Measurements from ENCODE around the gene THAP4. TPM values are rescaled to one million over a fixed set of nuclear protein-coding genes. Genes with fewer than 3 reads are reported as not detected.
"Not testable (repeated sequence)": the region's sequence is repeated elsewhere in the genome, so short reads cannot be mapped to it uniquely, and the experiment has no call there.

THAP4 gene
- total RNA-seq, 1 experiment from 2014 or later: 94.8 TPM

GRCh38 chr2:241593271-241593670 is 43.7 kb downstream of the THAP4 start:
- intact Hi-C loops (cut with micrococcal nuclease; ENCODE audit: unreplicated experiment): no loop called here
- no peak overlapping the region for H3K4me3 ChIP-seq

GRCh38 chr2:241592126-241592845 is 44.7 kb downstream of the THAP4 start:
- BruUV-seq (replicated peaks): no TSS peak
- POLR2A ChIA-PET (ENCODE audit: unreplicated experiment): interaction anchor here (0.5 to 0.7 kb wide), 2 partner anchors 35 to 41 kb away, joined by 4 read pairs; no protein-coding TSS in a partner anchor
- no peak for DNase-seq
- TF ChIP-seq, protein P1, sequence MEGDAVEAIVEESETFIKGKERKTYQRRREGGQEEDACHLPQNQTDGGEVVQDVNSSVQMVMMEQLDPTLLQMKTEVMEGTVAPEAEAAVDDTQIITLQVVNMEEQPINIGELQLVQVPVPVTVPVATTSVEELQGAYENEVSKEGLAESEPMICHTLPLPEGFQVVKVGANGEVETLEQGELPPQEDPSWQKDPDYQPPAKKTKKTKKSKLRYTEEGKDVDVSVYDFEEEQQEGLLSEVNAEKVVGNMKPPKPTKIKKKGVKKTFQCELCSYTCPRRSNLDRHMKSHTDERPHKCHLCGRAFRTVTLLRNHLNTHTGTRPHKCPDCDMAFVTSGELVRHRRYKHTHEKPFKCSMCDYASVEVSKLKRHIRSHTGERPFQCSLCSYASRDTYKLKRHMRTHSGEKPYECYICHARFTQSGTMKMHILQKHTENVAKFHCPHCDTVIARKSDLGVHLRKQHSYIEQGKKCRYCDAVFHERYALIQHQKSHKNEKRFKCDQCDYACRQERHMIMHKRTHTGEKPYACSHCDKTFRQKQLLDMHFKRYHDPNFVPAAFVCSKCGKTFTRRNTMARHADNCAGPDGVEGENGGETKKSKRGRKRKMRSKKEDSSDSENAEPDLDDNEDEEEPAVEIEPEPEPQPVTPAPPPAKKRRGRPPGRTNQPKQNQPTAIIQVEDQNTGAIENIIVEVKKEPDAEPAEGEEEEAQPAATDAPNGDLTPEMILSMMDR (conservative IDR thresholded peaks at IDR 0.05): no peak
- TF ChIP-seq EZH2 (IDR thresholded peaks at IDR 0.05; ENCODE audit: low read depth): no peak
- no peaks in the 10 kb centered on the region for H3K27me3 ChIP-seq (ENCODE audit: insufficient read depth, low read depth)
- no peaks in the 10 kb centered on the region for H3K9me2 ChIP-seq (ENCODE audit: insufficient read depth)
- H3K9me3 ChIP-seq (ENCODE audit: insufficient read depth, low read depth): peaks cover 10% of the 10 kb centered on the region
- peaks cover 23% of the 10 kb centered on the region; the same call in 1 of the 2 replicates for H3F3A ChIP-seq (ENCODE audit: insufficient read depth, low read depth)
- H3K4me3 ChIP-seq: no peak overlapping the region
- no peaks in the 10 kb centered on the region for H3K4me1 ChIP-seq (replicated peaks; ENCODE audit: insufficient read depth)
- intact Hi-C loops (cut with micrococcal nuclease; ENCODE audit: unreplicated experiment): no loop called here
- H4K20me1 ChIP-seq (ENCODE audit: insufficient read depth): no peaks in the 10 kb centered on the region
- H2AFZ ChIP-seq: no peak overlapping the region
- peaks cover 12% of the 10 kb centered on the region for H3K36me3 ChIP-seq (ENCODE audit: low read depth)
- H3K79me2 ChIP-seq (ENCODE audit: low read depth): no peaks in the 10 kb centered on the region
- CTCF ChIA-PET: interaction anchor here (0.6 kb wide), 1 partner anchor 200 kb away, joined by 5 read pairs; no protein-coding TSS in a partner anchor
- no peak overlapping the region for H3K4me2 ChIP-seq
- H3K27ac ChIP-seq: no peak overlapping the region

More at GRCh38 chr2:241593271-241593670, 43.7 kb downstream of the THAP4 start:
- no peak for TF ChIP-seq EZH2 (IDR thresholded peaks at IDR 0.05; ENCODE audit: low read depth)
- Histone ChIP-seq H2AFZ (no peak overlapping the region), H3K4me2 (no peak overlapping the region), H3K27me3 (ENCODE audit: insufficient read depth, low read depth) (no peaks in the 10 kb centered on the region), H3K36me3 (ENCODE audit: low read depth) (peaks cover 3% of the 10 kb centered on the region), H3F3A (ENCODE audit: insufficient read depth, low read depth) (peaks cover 17% of the 10 kb centered on the region; the same call in 1 of the 2 replicates), H3K27ac (no peak overlapping the region), H3K9me2 (ENCODE audit: insufficient read depth) (no peaks in the 10 kb centered on the region), H4K20me1 (ENCODE audit: insufficient read depth) (no peaks in the 10 kb centered on the region; the same call in 1 of the 2 replicates), H3K9me3 (ENCODE audit: insufficient read depth, low read depth) (0 out of 2 replicates have a peak, but pooled peaks cover 6% of the 10 kb centered on the region), H3K4me1 (replicated peaks; ENCODE audit: insufficient read depth) (no peaks in the 10 kb centered on the region), H3K79me2 (ENCODE audit: low read depth) (no peaks in the 10 kb centered on the region)
- CTCF ChIA-PET: no interaction called here
- DNase-seq: no peak
- POLR2A ChIA-PET (ENCODE audit: unreplicated experiment): no interaction called here
- no TSS peak for BruUV-seq (replicated peaks)

DNA sequence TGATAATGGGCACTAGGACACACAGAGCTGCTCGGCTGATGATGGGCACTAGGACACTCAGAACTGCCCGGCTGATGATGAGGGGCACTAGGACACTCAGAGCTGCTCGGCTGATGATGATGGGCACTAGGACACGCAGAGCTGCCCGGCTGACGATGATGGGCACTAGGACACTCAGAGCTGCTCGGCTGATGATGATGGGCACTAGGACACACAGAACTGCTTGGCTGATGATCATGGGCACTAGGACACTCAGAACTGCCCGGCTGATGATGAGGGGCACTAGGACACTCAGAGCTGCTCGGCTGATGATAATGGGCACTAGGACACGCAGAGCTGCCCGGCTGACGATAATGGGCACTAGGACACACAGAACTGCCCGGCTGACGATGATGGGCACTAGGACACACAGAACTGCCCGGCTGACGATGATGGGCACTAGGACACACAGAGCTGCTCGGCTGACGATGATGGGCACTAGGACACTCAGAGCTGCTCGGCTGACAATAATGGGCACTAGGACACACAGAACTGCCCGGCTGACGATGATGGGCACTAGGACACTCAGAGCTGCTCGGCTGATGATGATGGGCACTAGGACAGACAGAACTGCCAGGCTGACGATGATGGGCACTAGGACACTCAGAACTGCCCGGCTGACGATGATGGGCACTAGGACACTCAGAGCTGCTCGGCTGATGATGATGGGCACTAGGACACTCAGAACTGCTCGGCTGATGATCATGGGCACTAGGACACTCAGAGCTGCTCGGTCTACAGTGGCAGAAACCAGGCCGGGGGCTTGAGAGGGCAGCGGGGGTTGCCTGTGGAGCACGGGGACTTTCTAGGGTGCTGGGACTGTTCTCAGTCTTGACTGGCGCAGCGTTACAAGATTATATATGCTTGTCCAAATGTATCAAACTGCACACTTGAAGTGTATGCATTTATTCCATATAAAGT is 46.2 kb downstream of the THAP4 start:
- H3K9me2 ChIP-seq (ENCODE audit: insufficient read depth); intact Hi-C loops (cut with micrococcal nuclease; ENCODE audit: unreplicated experiment); BruUV-seq (replicated peaks); H3K79me2 ChIP-seq (ENCODE audit: low read depth); POLR2A ChIA-PET (ENCODE audit: unreplicated experiment); H3K4me3 ChIP-seq; H2AFZ ChIP-seq; H3K27me3 ChIP-seq (ENCODE audit: insufficient read depth, low read depth); H3K27ac ChIP-seq; H4K20me1 ChIP-seq (ENCODE audit: insufficient read depth); H3K4me2 ChIP-seq; DNase-seq; H3K4me1 ChIP-seq (replicated peaks; ENCODE audit: insufficient read depth): not testable (repeated sequence)
- CTCF ChIA-PET: interaction anchor here (0.7 kb wide), 1 partner anchor 439 kb away, joined by 8 read pairs; no protein-coding TSS in a partner anchor
- Histone ChIP-seq H3K36me3 (ENCODE audit: low read depth) (peaks cover 24% of the 10 kb centered on the region), H3F3A (ENCODE audit: insufficient read depth, low read depth) (peaks cover 35% of the 10 kb centered on the region; the same call in 1 of the 2 replicates), H3K9me3 (ENCODE audit: insufficient read depth, low read depth) (peaks cover 25% of the 10 kb centered on the region)

- POLR2A ChIA-PET (ENCODE audit: unreplicated experiment): interaction anchor here (0.6 kb wide), 1 partner anchor 809 kb away, joined by 3 read pairs; no protein-coding TSS in a partner anchor
- H3K79me2 ChIP-seq (ENCODE audit: low read depth); H3K4me2 ChIP-seq; H3K27me3 ChIP-seq (ENCODE audit: insufficient read depth, low read depth); CTCF ChIA-PET; H3K4me3 ChIP-seq; H3K27ac ChIP-seq; H4K20me1 ChIP-seq (ENCODE audit: insufficient read depth); H3K4me1 ChIP-seq (replicated peaks; ENCODE audit: insufficient read depth); H3K9me2 ChIP-seq (ENCODE audit: insufficient read depth); DNase-seq; H2AFZ ChIP-seq; intact Hi-C loops (cut with micrococcal nuclease; ENCODE audit: unreplicated experiment); BruUV-seq (replicated peaks): not testable (repeated sequence)
- Histone ChIP-seq H3K9me3 (ENCODE audit: insufficient read depth, low read depth) (peaks cover 27% of the 10 kb centered on the region), H3F3A (ENCODE audit: insufficient read depth, low read depth) (peaks cover 43% of the 10 kb centered on the region; the same call in 1 of the 2 replicates), H3K36me3 (ENCODE audit: low read depth) (peaks cover 31% of the 10 kb centered on the region)
Measured at GRCh38 chr2:241589863-241590262, 47.1 kb downstream of the THAP4 start.

Data from PC-9 (cell line).